Common myeloid progenitor, CD34-positive (primary cell): Measurements from ENCODE around the gene RPL15.

Source experiments
- CTCF ChIA-PET: fragments of 350-600 bp; sonication (Branson Sonifier 250); formaldehyde crosslinking; loops from one replicate; lab custom pipeline; 2021; ENCODE audit warnings: antibody characterized with exemption; lab: Charles Lee
- POLR2A ChIA-PET: fragments of 350-600 bp; sonication (Branson Sonifier 250); formaldehyde crosslinking; loops from one replicate; lab custom pipeline; 2021; ENCODE audit warnings: antibody characterized with exemption; lab: Charles Lee
- DNase-seq, 3 donors: peaks; one replicate each; pipeline versions ENCODE4 v3.0.0 to v3.0.0-alpha.2; 2013
- H3K27ac ChIP-seq, 2 experiments: 1 replicate in 1 of 2; 2 replicates in 1 of 2; pipeline ENCODE4 v1.7.0; 2013; ENCODE audit warnings: inconsistent platforms in 2 of 2, low read length in 2 of 2, mild to moderate bottlenecking in 2 of 2, low read depth in 1 of 2, moderate library complexity in 1 of 2; ENCODE audit not compliant: severe bottlenecking in 2 of 2, insufficient read depth in 1 of 2, poor library complexity in 1 of 2
- H3K27me3 ChIP-seq, 5 experiments: replicated peaks in 2 of 5; 1 replicate in 3 of 5; 2 replicates in 2 of 5; pipeline versions ENCODE4 v1.6.1 to v1.7.0; 2013; ENCODE audit warnings: low read length in 4 of 5, mild to moderate bottlenecking in 2 of 5, moderate library complexity in 2 of 5, inconsistent platforms in 1 of 5; ENCODE audit not compliant: insufficient read depth in 5 of 5, control insufficient read depth in 4 of 5
- H3K36me3 ChIP-seq, 4 experiments: 1 replicate in 2 of 4; 2 replicates in 2 of 4; pipeline versions ENCODE4 v1.6.1 to v1.7.0; 2013; ENCODE audit warnings: low read length in 3 of 4, control low read depth in 1 of 4, mild to moderate bottlenecking in 1 of 4; ENCODE audit not compliant: control insufficient read depth in 4 of 4, insufficient read depth in 4 of 4
- H3K4me1 ChIP-seq, 4 experiments: 1 replicate in 3 of 4; 2 replicates in 1 of 4; pipeline versions ENCODE4 v1.6.1 to v1.7.1; 2013; ENCODE audit warnings: low read length in 3 of 4, mild to moderate bottlenecking in 3 of 4, control low read depth in 1 of 4, inconsistent platforms in 1 of 4, moderate library complexity in 1 of 4; ENCODE audit not compliant: control insufficient read depth in 4 of 4, insufficient read depth in 4 of 4; ENCODE audit errors: control extremely low read depth in 1 of 4
- H3K4me3 ChIP-seq, 7 experiments: 1 replicate in 4 of 7; 2 replicates in 3 of 7; pipeline versions ENCODE4 v1.5.1 to v1.7.0; 2013; ENCODE audit warnings: mild to moderate bottlenecking in 7 of 7, low read length in 6 of 7, moderate library complexity in 6 of 7, inconsistent platforms in 2 of 7, low read depth in 2 of 7, control low read depth in 1 of 7; ENCODE audit not compliant: insufficient read depth in 4 of 7, control insufficient read depth in 1 of 7; ENCODE audit errors: extremely low read depth in 1 of 7
- H3K9me3 ChIP-seq, 5 experiments: 1 replicate in 4 of 5; 2 replicates in 1 of 5; pipeline versions ENCODE4 v1.6.1 to v1.7.1; 2013; ENCODE audit warnings: low read length in 4 of 5, mild to moderate bottlenecking in 2 of 5, inconsistent platforms in 1 of 5, low read depth in 1 of 5, moderate library complexity in 1 of 5; ENCODE audit not compliant: control insufficient read depth in 4 of 5, insufficient read depth in 2 of 5; ENCODE audit errors: control extremely low read depth in 1 of 5
- WGBS: methylation state at CpG from one replicate; pipeline ENCODE4 v1.1.5; 2013; ENCODE audit not compliant: insufficient coverage; 5-methylcytosine and 5-hydroxymethylcytosine counted together

The RPL15 gene

GRCh38 chr3:23960649-23961048, 43.7 kb downstream of the RPL15 start:
- Histone ChIP-seq H3K4me1 (no peaks in the 10 kb centered on the region), H3K27me3 (no peaks in the 10 kb centered on the region), H3K36me3 (peaks cover 3 to 30% (median 18%) of the 10 kb centered on the region in 4 experiments), H3K4me3 (no peak overlapping the region), H3K9me3 (no peaks in the 10 kb centered on the region), H3K27ac (no peak overlapping the region)
- ChIA-PET POLR2A (no interaction called here), CTCF (interaction anchor here (1.6 to 1.7 kb wide), 2 partner anchors 10 to 28 kb away, joined by 4 read pairs; no protein-coding TSS in a partner anchor)
- 100% methylated on average over 1 of the region's 1 CpG for WGBS
- DNase-seq = no peak

- no peak for DNase-seq
- no peaks in the 10 kb centered on the region for H3K9me3 ChIP-seq
- H3K4me3 ChIP-seq = no peak overlapping the region
- WGBS = 100% methylated on average over 1 of the region's 1 CpG
- no peaks in the 10 kb centered on the region for H3K4me1 ChIP-seq
- no peaks in the 10 kb centered on the region for H3K27me3 ChIP-seq
- peaks cover 5 to 31% (median 18%) of the 10 kb centered on the region in 4 experiments for H3K36me3 ChIP-seq
- H3K27ac ChIP-seq = no peak overlapping the region
- CTCF ChIA-PET = interaction anchor here (1.2 to 1.7 kb wide), 4 partner anchors 8 to 28 kb away, joined by 3 to 6 read pairs (median 4); no protein-coding TSS in a partner anchor
- POLR2A ChIA-PET = no interaction called here
Measured at GRCh38 chr3:23961066-23961465, 44.1 kb downstream of the RPL15 start.

- no peaks in the 10 kb centered on the region for H3K27me3 ChIP-seq
- H3K4me3 ChIP-seq = no peak overlapping the region
- DNase-seq = no peak
- CTCF ChIA-PET = interaction anchor here (1.2 to 1.7 kb wide), 4 partner anchors 9 to 27 kb away, joined by 3 to 6 read pairs (median 4); no protein-coding TSS in a partner anchor
- H3K4me1 ChIP-seq = no peaks in the 10 kb centered on the region
- no peak overlapping the region for H3K27ac ChIP-seq
- POLR2A ChIA-PET = no interaction called here
- WGBS = 100% methylated on average over 3 of the region's 5 CpGs
- H3K36me3 ChIP-seq = peaks cover 4 to 27% (median 17%) of the 10 kb centered on the region in 4 experiments
- no peaks in the 10 kb centered on the region for H3K9me3 ChIP-seq
Measured at GRCh38 chr3:23961913-23962312, 45.0 kb downstream of the RPL15 start.

- Histone ChIP-seq H3K9me3 (no peaks in the 10 kb centered on the region), H3K27me3 (no peaks in the 10 kb centered on the region), H3K36me3 (peaks cover 8 to 32% (median 17%) of the 10 kb centered on the region in 4 experiments), H3K27ac (no peak overlapping the region), H3K4me1 (no peaks in the 10 kb centered on the region), H3K4me3 (no peak overlapping the region)
- POLR2A ChIA-PET = interaction anchor here (0.6 kb wide), 1 partner anchor 161 kb away, joined by 3 read pairs; no protein-coding TSS in a partner anchor
- CTCF ChIA-PET = interaction anchor here (1.0 kb wide), 1 partner anchor 14 kb away, joined by 3 read pairs; no protein-coding TSS in a partner anchor
- DNase-seq = no peak
- WGBS = 94% methylated on average over 2 of the region's 3 CpGs
Measured at GRCh38 chr3:23964537-23965235, 47.8 kb downstream of the RPL15 start.

- WGBS = no CpG with 5 or more reads among the region's 1 CpG
- peaks cover 8 to 27% (median 14%) of the 10 kb centered on the region in 4 experiments for H3K36me3 ChIP-seq
Measured at GRCh38 chr3:23966328-23966727, 49.4 kb downstream of the RPL15 start.

GRCh38 chr3:23968463-23969184, 51.7 kb downstream of the RPL15 start:
- no peak overlapping the region for H3K4me3 ChIP-seq
- H3K4me1 ChIP-seq = no peaks in the 10 kb centered on the region
- 93% methylated on average over 3 of the region's 5 CpGs for WGBS
- H3K36me3 ChIP-seq = peaks cover 0 to 14% (median 11%) of the 10 kb centered on the region in 4 experiments
- no peak overlapping the region for H3K27ac ChIP-seq
- ChIA-PET POLR2A (interaction anchor here (0.6 to 1.2 kb wide), 2 partner anchors 19 to 23 kb away, joined by 3 to 5 read pairs; no protein-coding TSS in a partner anchor), CTCF (interaction anchor here (0.8 to 5.4 kb wide), 7 partner anchors 9 to 271 kb away, joined by 3 to 20 read pairs (median 4); no protein-coding TSS in a partner anchor)
- no peaks in the 10 kb centered on the region for H3K27me3 ChIP-seq
- no peaks in the 10 kb centered on the region for H3K9me3 ChIP-seq
- no peak for DNase-seq

More at GRCh38 chr3:23966328-23966727, 49.4 kb downstream of the RPL15 start:
- ChIA-PET POLR2A (no interaction called here), CTCF (interaction anchor here (1.5 to 5.4 kb wide), 2 partner anchors 14 to 75 kb away, joined by 3 to 20 read pairs; no protein-coding TSS in a partner anchor)
- Histone ChIP-seq H3K27me3 (no peaks in the 10 kb centered on the region), H3K4me1 (no peaks in the 10 kb centered on the region), H3K4me3 (no peak overlapping the region), H3K9me3 (no peaks in the 10 kb centered on the region), H3K27ac (no peak overlapping the region)
- no peak for DNase-seq
